Lower leg skin (tissue), 3 donors: ENCODE data around the gene FAM216A.

Experiments
- POLR2A ChIP-seq, 2 donors: fragments of 450-650 bp; IDR thresholded peaks; one replicate each; pipeline ENCODE4 v1.6.1; 2016 to 2017; ENCODE audit warnings: antibody characterized with exemption in 2 of 2, mild to moderate bottlenecking in 1 of 2, moderate library complexity in 1 of 2
- TF ChIP-seq, protein P1 (sequence below), 3 donors: fragments of 450-650 bp; IDR thresholded peaks; one replicate each; pipeline ENCODE4 v1.5.1; 2016; ENCODE audit warnings: antibody characterized with exemption in 3 of 3, mild to moderate bottlenecking in 3 of 3, moderate library complexity in 2 of 3

DNA sequence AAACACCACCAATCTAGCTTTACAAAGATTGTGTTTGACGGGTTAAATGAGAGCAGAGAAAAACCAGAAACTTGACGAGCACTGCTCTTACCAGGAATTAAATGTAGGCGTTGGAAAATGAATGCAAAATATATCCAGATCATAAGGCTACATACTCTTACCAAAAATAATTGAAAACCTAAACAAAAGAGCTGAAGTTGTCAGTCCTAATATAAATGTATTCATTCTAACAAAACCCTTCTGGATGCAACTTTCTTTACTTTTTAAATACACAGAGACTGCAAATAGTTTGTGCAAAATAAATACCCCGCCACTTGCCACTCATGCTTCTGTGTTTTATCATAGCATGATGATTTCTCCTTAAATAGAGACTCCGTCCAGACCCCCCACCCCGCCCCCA is 66.2 kb downstream of the FAM216A start:
- TF ChIP-seq, protein P1, sequence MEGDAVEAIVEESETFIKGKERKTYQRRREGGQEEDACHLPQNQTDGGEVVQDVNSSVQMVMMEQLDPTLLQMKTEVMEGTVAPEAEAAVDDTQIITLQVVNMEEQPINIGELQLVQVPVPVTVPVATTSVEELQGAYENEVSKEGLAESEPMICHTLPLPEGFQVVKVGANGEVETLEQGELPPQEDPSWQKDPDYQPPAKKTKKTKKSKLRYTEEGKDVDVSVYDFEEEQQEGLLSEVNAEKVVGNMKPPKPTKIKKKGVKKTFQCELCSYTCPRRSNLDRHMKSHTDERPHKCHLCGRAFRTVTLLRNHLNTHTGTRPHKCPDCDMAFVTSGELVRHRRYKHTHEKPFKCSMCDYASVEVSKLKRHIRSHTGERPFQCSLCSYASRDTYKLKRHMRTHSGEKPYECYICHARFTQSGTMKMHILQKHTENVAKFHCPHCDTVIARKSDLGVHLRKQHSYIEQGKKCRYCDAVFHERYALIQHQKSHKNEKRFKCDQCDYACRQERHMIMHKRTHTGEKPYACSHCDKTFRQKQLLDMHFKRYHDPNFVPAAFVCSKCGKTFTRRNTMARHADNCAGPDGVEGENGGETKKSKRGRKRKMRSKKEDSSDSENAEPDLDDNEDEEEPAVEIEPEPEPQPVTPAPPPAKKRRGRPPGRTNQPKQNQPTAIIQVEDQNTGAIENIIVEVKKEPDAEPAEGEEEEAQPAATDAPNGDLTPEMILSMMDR (IDR thresholded peaks at IDR 0.05): no peak
- no peak for TF ChIP-seq POLR2A (IDR thresholded peaks at IDR 0.05)
